GM23338 (cell line): ENCODE data around the gene UBE2F. TPM values are rescaled to one million over a fixed set of nuclear protein-coding genes. Genes with fewer than 3 reads are reported as not detected.

Experiments used
- ATAC-seq: fragments of 200-7000 bp; cut with Tn5 transposase; 3 replicates; pipeline ENCODE4 v1.9.1; 2020
- DNase-seq: peaks from one replicate; pipeline ENCODE4 v3.0.0-alpha.2; 2015; ENCODE audit warnings: low spot score
- H2AFZ ChIP-seq: fragments of 200-600 bp; sonication (generic); 2 replicates; pipeline ENCODE4 v1.8.0; 2016; ENCODE audit warnings: antibody characterized with exemption, mild to moderate bottlenecking, moderate library complexity
- H3F3A ChIP-seq: fragments of 200-600 bp; sonication (generic); replicated peaks from 2 replicates; pipeline ENCODE4 v1.8.0; 2017; ENCODE audit warnings: antibody characterized with exemption, mixed run types, low read depth
- H3K27ac ChIP-seq: fragments of 200-600 bp; sonication (generic); 2 replicates; pipeline ENCODE4 v1.6.1; 2016; ENCODE audit warnings: low read depth
- H3K27me3 ChIP-seq: fragments of 200-600 bp; sonication (generic); 2 replicates; pipeline ENCODE4 v1.8.0; 2016; ENCODE audit warnings: mild to moderate bottlenecking, mixed run types, moderate library complexity; ENCODE audit not compliant: insufficient read depth
- H3K36me3 ChIP-seq: fragments of 200-600 bp; sonication (generic); 2 replicates; pipeline ENCODE4 v1.8.0; 2016; ENCODE audit warnings: mild to moderate bottlenecking; ENCODE audit not compliant: insufficient read depth
- H3K4me1 ChIP-seq: fragments of 200-600 bp; sonication (generic); 2 replicates; pipeline ENCODE4 v1.8.0; 2016; ENCODE audit warnings: mild to moderate bottlenecking, moderate library complexity; ENCODE audit not compliant: insufficient read depth
- H3K4me2 ChIP-seq: fragments of 200-600 bp; sonication (generic); 2 replicates; pipeline ENCODE4 v1.7.1; 2017; ENCODE audit warnings: mixed run types
- H3K4me3 ChIP-seq: fragments of 200-600 bp; sonication (generic); 2 replicates; pipeline ENCODE4 v1.6.1; 2016; ENCODE audit warnings: mixed run types
- H3K79me2 ChIP-seq: fragments of 200-600 bp; sonication (generic); replicated peaks from 2 replicates; pipeline ENCODE4 v1.8.0; 2017; ENCODE audit warnings: mild to moderate bottlenecking; ENCODE audit not compliant: insufficient read depth
- H3K9me2 ChIP-seq: fragments of 200-600 bp; sonication (generic); 2 replicates; pipeline ENCODE4 v1.8.0; 2017; ENCODE audit not compliant: insufficient read depth
- H4K20me1 ChIP-seq: fragments of 200-600 bp; sonication (generic); replicated peaks from 2 replicates; pipeline ENCODE4 v1.8.0; 2017; ENCODE audit warnings: mild to moderate bottlenecking; ENCODE audit not compliant: insufficient read depth
- H3K27ac Mint-ChIP-seq: 2 replicates; pipeline ENCODE4 v1.8.0; 2020; ENCODE audit warnings: inconsistent platforms, mild to moderate bottlenecking, moderate library complexity, mixed read lengths
- H3K27me3 Mint-ChIP-seq: 3 replicates; pipeline ENCODE4 v1.8.0; 2022; ENCODE audit warnings: low read depth, mild to moderate bottlenecking, moderate library complexity, mixed read lengths, inconsistent platforms; ENCODE audit not compliant: insufficient read depth, poor library complexity
- H3K36me3 Mint-ChIP-seq: 3 replicates; pipeline ENCODE4 v1.8.0; 2021; ENCODE audit warnings: low read depth, mild to moderate bottlenecking, inconsistent platforms, moderate library complexity, mixed read lengths
- H3K4me1 Mint-ChIP-seq: 3 replicates; pipeline ENCODE4 v1.8.0; 2020; ENCODE audit warnings: mild to moderate bottlenecking, inconsistent platforms, mixed read lengths
- H3K4me3 Mint-ChIP-seq: 3 replicates; pipeline ENCODE4 v1.8.0; 2021; ENCODE audit warnings: moderate library complexity, mild to moderate bottlenecking, inconsistent platforms, mixed read lengths
- H3K9me3 Mint-ChIP-seq: 3 replicates; pipeline ENCODE4 v1.8.0; 2020; ENCODE audit warnings: moderate library complexity, mild to moderate bottlenecking, inconsistent platforms, mixed read lengths
- EZH2 ChIP-seq: fragments of 200-600 bp; sonication (generic); IDR thresholded peaks from one replicate; pipeline ENCODE4 v1.8.0; 2017; ENCODE audit warnings: antibody characterized with exemption, mild to moderate bottlenecking, low read depth; ENCODE audit not compliant: unreplicated experiment
- EZH2phosphoT487 ChIP-seq: fragments of 200-600 bp; sonication (generic); IDR thresholded peaks from one replicate; pipeline ENCODE4 v1.8.1; 2018; ENCODE audit warnings: antibody characterized with exemption; ENCODE audit not compliant: unreplicated experiment
- JUNB ChIP-seq: IDR thresholded peaks from one replicate; pipeline ENCODE4 v1.6.1; 2016; ENCODE audit warnings: antibody characterized with exemption; ENCODE audit not compliant: unreplicated experiment
- POLR2AphosphoS5 ChIP-seq: IDR thresholded peaks from 2 replicates; pipeline ENCODE4 v1.6.1; 2016; ENCODE audit warnings: antibody characterized with exemption, low read depth
- ZNF114 ChIP-seq: fragments of 250-450 bp; sonication (Bioruptor Pico); IDR thresholded peaks from 2 replicates; pipeline ENCODE4 v1.5.0; 2020; ENCODE audit warnings: mild to moderate bottlenecking, moderate library complexity
- ZNF331 ChIP-seq: fragments of 250-450 bp; sonication (Bioruptor Pico); IDR thresholded peaks from 2 replicates; pipeline ENCODE4 v1.5.0; 2020; ENCODE audit warnings: low read depth, mild to moderate bottlenecking, moderate library complexity
- ZNF462 ChIP-seq: fragments of 250-450 bp; sonication (Bioruptor Pico); IDR thresholded peaks from 2 replicates; pipeline ENCODE4 v1.5.0; 2020; ENCODE audit warnings: mild to moderate bottlenecking, moderate library complexity
- polyA plus RNA-seq: library from polyadenylated mRNA; unstranded; fragments of >200 nt; fragmentation: Nextera tagmentation; extraction: Ambion mirVana; gene quantifications from 2 replicates; pipeline ENCODE4 v1.2.1, GENCODE V29; 2016
- total RNA-seq: library from RNA; depleted of rRNA; stranded (reverse); fragments of >200 nt; shearing (Covaris generic); gene quantifications from 2 replicates; pipeline ENCODE4 v1.2.3, GENCODE V29; 2014
- TF ChIP-seq, protein P1 (sequence below): IDR thresholded peaks from one replicate; pipeline ENCODE4 v1.6.1; 2018; ENCODE audit warnings: antibody characterized with exemption; ENCODE audit not compliant: unreplicated experiment
- TF ChIP-seq, protein P2 (sequence below): IDR thresholded peaks from 2 replicates; pipeline ENCODE4 v1.6.1; 2016; ENCODE audit warnings: antibody characterized with exemption
- TF ChIP-seq, protein P3 (sequence below), 2 experiments: fragments of 200-600 bp in 1 of 2; sonication (generic) in 1 of 2; conservative IDR thresholded peaks; 2 replicates each; pipeline versions ENCODE4 v1.5.1 to v1.6.1; 2016 to 2017; ENCODE audit warnings: antibody characterized with exemption in 2 of 2, low read depth in 2 of 2, mild to moderate bottlenecking in 2 of 2, moderate library complexity in 1 of 2

UBE2F gene
- total and polyA plus RNA-seq, 2 experiments from 2014 or later, result 98.2 to 106 TPM

GRCh38 chr2:238024986-238025385, 58.2 kb downstream of the UBE2F start:
- Histone ChIP-seq H3F3A (no peaks in the 10 kb centered on the region), H3K9me2 (no peaks in the 10 kb centered on the region), H3K27ac (no peak overlapping the region), H3K4me1 (0 out of 2 replicates have a peak, but pooled peaks cover 6% of the 10 kb centered on the region), H3K36me3 (no peaks in the 10 kb centered on the region; the same call in 1 of the 2 replicates), H3K4me3 (no peak overlapping the region), H3K79me2 (no peaks in the 10 kb centered on the region), H3K27me3 (no peaks in the 10 kb centered on the region), H3K4me2 (no peak overlapping the region), H4K20me1 (peaks cover 5% of the 10 kb centered on the region; the same call in 1 of the 2 replicates), H2AFZ (no peak overlapping the region)
- H3K36me3 Mint-ChIP-seq, result peaks cover 12% of the 10 kb centered on the region; the same call in 2 of the 3 replicates
- peaks cover 23% of the 10 kb centered on the region for H3K4me1 Mint-ChIP-seq
- H3K9me3 Mint-ChIP-seq, result no peaks in the 10 kb centered on the region
- no peak for ATAC-seq
- peaks cover 7% of the 10 kb centered on the region for H3K27me3 Mint-ChIP-seq
- H3K27ac Mint-ChIP-seq, result no peak overlapping the region
- no peak for TF ChIP-seq EZH2
- TF ChIP-seq, protein P1, sequence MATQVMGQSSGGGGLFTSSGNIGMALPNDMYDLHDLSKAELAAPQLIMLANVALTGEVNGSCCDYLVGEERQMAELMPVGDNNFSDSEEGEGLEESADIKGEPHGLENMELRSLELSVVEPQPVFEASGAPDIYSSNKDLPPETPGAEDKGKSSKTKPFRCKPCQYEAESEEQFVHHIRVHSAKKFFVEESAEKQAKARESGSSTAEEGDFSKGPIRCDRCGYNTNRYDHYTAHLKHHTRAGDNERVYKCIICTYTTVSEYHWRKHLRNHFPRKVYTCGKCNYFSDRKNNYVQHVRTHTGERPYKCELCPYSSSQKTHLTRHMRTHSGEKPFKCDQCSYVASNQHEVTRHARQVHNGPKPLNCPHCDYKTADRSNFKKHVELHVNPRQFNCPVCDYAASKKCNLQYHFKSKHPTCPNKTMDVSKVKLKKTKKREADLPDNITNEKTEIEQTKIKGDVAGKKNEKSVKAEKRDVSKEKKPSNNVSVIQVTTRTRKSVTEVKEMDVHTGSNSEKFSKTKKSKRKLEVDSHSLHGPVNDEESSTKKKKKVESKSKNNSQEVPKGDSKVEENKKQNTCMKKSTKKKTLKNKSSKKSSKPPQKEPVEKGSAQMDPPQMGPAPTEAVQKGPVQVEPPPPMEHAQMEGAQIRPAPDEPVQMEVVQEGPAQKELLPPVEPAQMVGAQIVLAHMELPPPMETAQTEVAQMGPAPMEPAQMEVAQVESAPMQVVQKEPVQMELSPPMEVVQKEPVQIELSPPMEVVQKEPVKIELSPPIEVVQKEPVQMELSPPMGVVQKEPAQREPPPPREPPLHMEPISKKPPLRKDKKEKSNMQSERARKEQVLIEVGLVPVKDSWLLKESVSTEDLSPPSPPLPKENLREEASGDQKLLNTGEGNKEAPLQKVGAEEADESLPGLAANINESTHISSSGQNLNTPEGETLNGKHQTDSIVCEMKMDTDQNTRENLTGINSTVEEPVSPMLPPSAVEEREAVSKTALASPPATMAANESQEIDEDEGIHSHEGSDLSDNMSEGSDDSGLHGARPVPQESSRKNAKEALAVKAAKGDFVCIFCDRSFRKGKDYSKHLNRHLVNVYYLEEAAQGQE, result no peak
- TF ChIP-seq POLR2AphosphoS5, result no peak
- TF ChIP-seq, protein P2, sequence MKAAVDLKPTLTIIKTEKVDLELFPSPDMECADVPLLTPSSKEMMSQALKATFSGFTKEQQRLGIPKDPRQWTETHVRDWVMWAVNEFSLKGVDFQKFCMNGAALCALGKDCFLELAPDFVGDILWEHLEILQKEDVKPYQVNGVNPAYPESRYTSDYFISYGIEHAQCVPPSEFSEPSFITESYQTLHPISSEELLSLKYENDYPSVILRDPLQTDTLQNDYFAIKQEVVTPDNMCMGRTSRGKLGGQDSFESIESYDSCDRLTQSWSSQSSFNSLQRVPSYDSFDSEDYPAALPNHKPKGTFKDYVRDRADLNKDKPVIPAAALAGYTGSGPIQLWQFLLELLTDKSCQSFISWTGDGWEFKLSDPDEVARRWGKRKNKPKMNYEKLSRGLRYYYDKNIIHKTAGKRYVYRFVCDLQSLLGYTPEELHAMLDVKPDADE, result no peak
- TF ChIP-seq ZNF462 (CRISPR knock-in tag), result no peak
- TF ChIP-seq, protein P3, sequence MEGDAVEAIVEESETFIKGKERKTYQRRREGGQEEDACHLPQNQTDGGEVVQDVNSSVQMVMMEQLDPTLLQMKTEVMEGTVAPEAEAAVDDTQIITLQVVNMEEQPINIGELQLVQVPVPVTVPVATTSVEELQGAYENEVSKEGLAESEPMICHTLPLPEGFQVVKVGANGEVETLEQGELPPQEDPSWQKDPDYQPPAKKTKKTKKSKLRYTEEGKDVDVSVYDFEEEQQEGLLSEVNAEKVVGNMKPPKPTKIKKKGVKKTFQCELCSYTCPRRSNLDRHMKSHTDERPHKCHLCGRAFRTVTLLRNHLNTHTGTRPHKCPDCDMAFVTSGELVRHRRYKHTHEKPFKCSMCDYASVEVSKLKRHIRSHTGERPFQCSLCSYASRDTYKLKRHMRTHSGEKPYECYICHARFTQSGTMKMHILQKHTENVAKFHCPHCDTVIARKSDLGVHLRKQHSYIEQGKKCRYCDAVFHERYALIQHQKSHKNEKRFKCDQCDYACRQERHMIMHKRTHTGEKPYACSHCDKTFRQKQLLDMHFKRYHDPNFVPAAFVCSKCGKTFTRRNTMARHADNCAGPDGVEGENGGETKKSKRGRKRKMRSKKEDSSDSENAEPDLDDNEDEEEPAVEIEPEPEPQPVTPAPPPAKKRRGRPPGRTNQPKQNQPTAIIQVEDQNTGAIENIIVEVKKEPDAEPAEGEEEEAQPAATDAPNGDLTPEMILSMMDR (conservative IDR thresholded peaks at IDR 0.05; ENCODE audit: low read depth in 2 of 2), result no peak
- no peak for TF ChIP-seq ZNF331 (CRISPR knock-in tag)
- TF ChIP-seq JUNB, result no peak
- no peak for TF ChIP-seq EZH2phosphoT487
- no peak for TF ChIP-seq ZNF114 (CRISPR knock-in tag)
- no peak for DNase-seq
- H3K4me3 Mint-ChIP-seq, result no peak overlapping the region
